T-cell (primary cell): Measurements from ENCODE around the gene SYT14. TPM values are rescaled to one million over a fixed set of nuclear protein-coding genes. Genes with fewer than 3 reads are reported as not detected.
"Not testable (repeated sequence)": the region's sequence is repeated elsewhere in the genome, so short reads cannot be mapped to it uniquely, and the experiment has no call there.

Experiments used
- ATAC-seq, 4 experiments: fragments of 200-7000 bp in 3 of 4; fragments of 150-1000 bp in 1 of 4; cut with Tn5 transposase; replicated peaks in 1 of 4; 1 replicate in 3 of 4; 2 replicates in 1 of 4; pipeline ENCODE4 v1.10.0; 2021; ENCODE audit warnings: moderate library complexity in 3 of 4, mild to moderate bottlenecking in 2 of 4, moderate number of reproducible peaks in 1 of 4
- CTCF ChIA-PET, 2 donors: fragments of 300-600 bp; sonication (Branson Sonifier 250); formaldehyde crosslinking; loops; one replicate each; lab custom pipeline; 2022; ENCODE audit warnings: antibody characterized with exemption in 2 of 2; lab: Charles Lee
- POLR2A ChIA-PET, 2 donors: fragments of 300-600 bp; sonication (Branson Sonifier 250); formaldehyde crosslinking; loops; one replicate each; lab custom pipeline; 2022; ENCODE audit warnings: antibody characterized with exemption in 2 of 2; lab: Charles Lee
- DNase-seq, 35 experiments: peaks; one replicate each; pipeline versions ENCODE4 v3.0.0 to v3.0.0-alpha.2; 2013 to 2023
- H3K27ac ChIP-seq: one replicate; pipeline ENCODE4 v1.5.1; 2013; ENCODE audit warnings: low read length
- H3K27me3 ChIP-seq, 2 experiments: replicated peaks in 1 of 2; 1 replicate in 1 of 2; 2 replicates in 1 of 2; pipeline versions ENCODE4 v1.6.1 to v1.7.0; 2013; ENCODE audit warnings: low read length in 1 of 2, mixed read lengths in 1 of 2; ENCODE audit not compliant: control insufficient read depth in 2 of 2, insufficient read depth in 2 of 2; ENCODE audit errors: extremely low read depth in 1 of 2
- H3K36me3 ChIP-seq, 2 donors: 1 replicate in 1 of 2; 2 replicates in 1 of 2; pipeline versions ENCODE4 v1.6.1 to v1.7.0; 2013; ENCODE audit warnings: low read length in 1 of 2; ENCODE audit not compliant: control insufficient read depth in 2 of 2, insufficient read depth in 1 of 2; ENCODE audit errors: extremely low read depth in 1 of 2
- H3K4me1 ChIP-seq, 2 experiments: 1 replicate in 1 of 2; 2 replicates in 1 of 2; pipeline versions ENCODE4 v1.6.1 to v1.7.0; 2013; ENCODE audit warnings: low read length in 2 of 2, mixed read lengths in 1 of 2; ENCODE audit not compliant: insufficient read depth in 2 of 2, control insufficient read depth in 1 of 2; ENCODE audit errors: extremely low read depth in 1 of 2
- H3K4me3 ChIP-seq, 2 donors: 1 replicate in 1 of 2; 2 replicates in 1 of 2; pipeline versions ENCODE4 v1.5.1 to v1.7.0; 2013; ENCODE audit warnings: mild to moderate bottlenecking in 2 of 2, low read length in 1 of 2, moderate library complexity in 1 of 2; ENCODE audit not compliant: control insufficient read depth in 1 of 2; ENCODE audit errors: extremely low read depth in 1 of 2
- H3K9me3 ChIP-seq: 2 replicates; pipeline ENCODE4 v1.7.0; 2013
- H3K27ac Mint-ChIP-seq, 2 donors: one replicate each; pipeline ENCODE4 v1.8.0; 2020 to 2021; ENCODE audit warnings: mild to moderate bottlenecking in 2 of 2, mixed read lengths in 2 of 2
- H3K27me3 Mint-ChIP-seq, 2 donors: one replicate each; pipeline ENCODE4 v1.8.0; 2021 to 2022; ENCODE audit warnings: mixed read lengths in 2 of 2
- H3K36me3 Mint-ChIP-seq: one replicate; pipeline ENCODE4 v1.8.0; 2021; ENCODE audit warnings: mixed read lengths
- H3K4me1 Mint-ChIP-seq, 3 donors: one replicate each; pipeline ENCODE4 v1.8.0; 2020 to 2022; ENCODE audit warnings: mixed read lengths in 3 of 3, mild to moderate bottlenecking in 1 of 3
- H3K4me3 Mint-ChIP-seq, 3 donors: one replicate each; pipeline ENCODE4 v1.8.0; 2020 to 2022; ENCODE audit warnings: mild to moderate bottlenecking in 3 of 3, mixed read lengths in 3 of 3, moderate library complexity in 3 of 3
- H3K9me3 Mint-ChIP-seq, 3 donors: one replicate each; pipeline ENCODE4 v1.8.0; 2020 to 2022; ENCODE audit warnings: mixed read lengths in 3 of 3
- WGBS: methylation state at CpG from one replicate; pipeline ENCODE4 v1.1.5; 2013; ENCODE audit warnings: missing lambda C conversion rate; ENCODE audit not compliant: insufficient coverage; 5-methylcytosine and 5-hydroxymethylcytosine counted together
- total RNA-seq, 35 experiments: library from RNA in 6 of 35; stranded (reverse) in 6 of 35; fragments of 120-200 nt in 1 of 35; gene quantifications; one replicate each; pipeline versions ENCODE4 v1.2.1 to v1.2.4 and lab custom pipeline; 2013 to 2026

The SYT14 gene
- total RNA-seq, 5 donors from 2014 or later (not counting 1 experiment from before 2014, with no cell fraction given), result not detected

- H3K4me1 Mint-ChIP-seq, result peaks cover 8 to 12% (median 11%) of the 10 kb centered on the region in 3 donors
Measured at GRCh38 chr1:209896346-209896745, 41.7 kb upstream of the SYT14 start.

DNA sequence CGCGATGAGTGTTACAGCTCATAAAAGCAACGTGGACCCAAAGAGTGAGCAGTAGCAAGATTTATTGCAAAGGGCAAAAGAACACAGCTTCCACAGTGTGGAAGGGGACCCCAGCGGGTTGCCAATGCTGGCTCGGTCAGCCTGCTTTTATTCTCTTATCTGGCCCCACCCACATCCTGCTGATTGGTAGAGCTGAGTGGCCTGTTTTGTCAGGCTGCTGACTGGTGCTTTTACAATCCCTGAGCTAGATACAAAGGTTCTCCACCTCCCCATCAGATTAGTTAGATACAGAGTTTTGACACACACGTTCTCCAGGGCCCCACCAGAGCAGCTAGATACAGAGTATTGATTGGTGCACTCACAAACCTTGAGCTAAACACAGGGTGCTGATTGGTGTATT, 39.7 kb upstream of the SYT14 start:
- DNase-seq, H3K27ac Mint-ChIP-seq, H3K4me3 Mint-ChIP-seq, H3K9me3 ChIP-seq, H3K36me3 ChIP-seq, H3K27ac ChIP-seq, CTCF ChIA-PET, ATAC-seq, POLR2A ChIA-PET, H3K9me3 Mint-ChIP-seq, H3K4me1 ChIP-seq, H3K27me3 ChIP-seq, H3K36me3 Mint-ChIP-seq, H3K4me3 ChIP-seq: not testable (repeated sequence)
- H3K27me3 Mint-ChIP-seq, result peaks cover 21 to 24% of the 10 kb centered on the region in 2 donors
- peaks cover 8 to 12% (median 11%) of the 10 kb centered on the region in 3 donors for H3K4me1 Mint-ChIP-seq
- 60% methylated on average over 2 of the region's 6 CpGs for WGBS

More at GRCh38 chr1:209896346-209896745, 41.7 kb upstream of the SYT14 start:
- Mint-ChIP-seq H3K9me3 (no peaks in the 10 kb centered on the region), H3K4me3 (no peak overlapping the region), H3K27me3 (peaks cover 21 to 24% of the 10 kb centered on the region in 2 donors), H3K27ac (peak overlapping the region in 1 of 2 donors; percentile 43), H3K36me3 (no peaks in the 10 kb centered on the region)
- DNase-seq, result no peak
- Histone ChIP-seq H3K27me3 (peaks cover 0 to 5% of the 10 kb centered on the region in 2 experiments), H3K4me3 (no peak overlapping the region), H3K27ac (no peak overlapping the region), H3K9me3 (no peaks in the 10 kb centered on the region), H3K36me3 (no peaks in the 10 kb centered on the region), H3K4me1 (peaks cover 0 to 9% of the 10 kb centered on the region in 2 experiments)
- CTCF ChIA-PET, result no interaction called here
- ATAC-seq, result no peak
- POLR2A ChIA-PET, result interaction anchor here in 1 of 2 donors (0.6 kb wide), 1 partner anchor 449 kb away, joined by 5 read pairs; no protein-coding TSS in a partner anchor
- WGBS, result no CpG with 5 or more reads among the region's 4 CpGs

GRCh38 chr1:209898851-209899250, 39.2 kb upstream of the SYT14 start:
- H3K9me3 ChIP-seq, H3K36me3 Mint-ChIP-seq, H3K27me3 ChIP-seq, H3K27ac ChIP-seq, POLR2A ChIA-PET, H3K27ac Mint-ChIP-seq, DNase-seq, ATAC-seq, H3K4me3 Mint-ChIP-seq, H3K4me3 ChIP-seq, CTCF ChIA-PET, H3K4me1 ChIP-seq, H3K36me3 ChIP-seq, H3K9me3 Mint-ChIP-seq: not testable (repeated sequence)
- H3K4me1 Mint-ChIP-seq, result peaks cover 8 to 12% (median 11%) of the 10 kb centered on the region in 3 donors
- peaks cover 17 to 22% of the 10 kb centered on the region in 2 donors for H3K27me3 Mint-ChIP-seq
- WGBS, result 89% methylated on average over 13 of the region's 21 CpGs

GRCh38 chr1:209899948-209900347, 38.1 kb upstream of the SYT14 start:
- H3K36me3 Mint-ChIP-seq, result no peaks in the 10 kb centered on the region
- Histone ChIP-seq H3K4me1 (peaks cover 0 to 8% of the 10 kb centered on the region in 2 experiments), H3K4me3 (no peak overlapping the region), H3K27me3 (peaks cover 0 to 5% of the 10 kb centered on the region in 2 experiments), H3K36me3 (no peaks in the 10 kb centered on the region), H3K27ac (no peak overlapping the region), H3K9me3 (no peaks in the 10 kb centered on the region)
- WGBS, result 0% methylated on average over 1 of the region's 3 CpGs
- ChIA-PET POLR2A (no interaction called here), CTCF (no interaction called here)
- H3K9me3 Mint-ChIP-seq, result no peaks in the 10 kb centered on the region
- H3K4me1 Mint-ChIP-seq, result peaks cover 8 to 12% (median 11%) of the 10 kb centered on the region in 3 donors
- peaks cover 16 to 17% of the 10 kb centered on the region in 2 donors for H3K27me3 Mint-ChIP-seq
- no peak overlapping the region for H3K4me3 Mint-ChIP-seq
- ATAC-seq (no peak), DNase-seq (peak in 1 of 35 experiments; percentile 2)
- H3K27ac Mint-ChIP-seq, result no peak overlapping the region

GRCh38 chr1:209900734-209901133, 37.3 kb upstream of the SYT14 start:
- no peak for ATAC-seq
- H3K27ac Mint-ChIP-seq, result no peak overlapping the region
- H3K36me3 Mint-ChIP-seq, result no peaks in the 10 kb centered on the region
- no peak overlapping the region for H3K4me3 ChIP-seq
- no peak overlapping the region for H3K4me3 Mint-ChIP-seq
- H3K9me3 Mint-ChIP-seq, result no peaks in the 10 kb centered on the region
- DNase-seq, result no peak
- H3K9me3 ChIP-seq, result no peaks in the 10 kb centered on the region
- no peak overlapping the region for H3K27ac ChIP-seq
- H3K4me1 Mint-ChIP-seq, result peaks cover 4 to 7% (median 6%) of the 10 kb centered on the region in 3 donors
- no CpG with 5 or more reads among the region's 1 CpG for WGBS
- no peaks in the 10 kb centered on the region for H3K36me3 ChIP-seq
- ChIA-PET POLR2A (no interaction called here), CTCF (interaction anchor here in 1 of 2 donors (0.5 kb wide), 1 partner anchor 12 kb away, joined by 3 read pairs; no protein-coding TSS in a partner anchor)
- H3K27me3 Mint-ChIP-seq, result peaks cover 14 to 17% of the 10 kb centered on the region in 2 donors
- H3K4me1 ChIP-seq, result peaks cover 0 to 4% of the 10 kb centered on the region in 2 experiments
- H3K27me3 ChIP-seq, result peaks cover 0 to 5% of the 10 kb centered on the region in 2 experiments

DNA sequence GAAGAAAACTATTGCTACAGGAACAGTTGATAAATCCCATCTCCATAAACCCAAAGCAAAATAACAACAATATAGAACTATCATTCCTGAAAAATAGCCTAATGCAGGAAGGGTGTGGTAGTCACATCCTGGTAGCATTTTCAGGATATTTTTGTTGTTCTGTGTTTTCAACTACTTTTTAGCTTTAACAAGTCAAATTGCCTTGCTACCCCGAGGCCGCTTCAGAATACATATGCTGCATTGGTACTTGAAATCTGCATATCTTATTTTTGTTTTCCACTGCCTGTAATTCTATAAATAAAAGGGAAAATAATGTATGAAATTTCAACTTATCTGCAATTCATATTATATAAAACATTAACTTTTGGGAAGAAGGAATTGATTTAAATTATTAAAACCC, 36.8 kb upstream of the SYT14 start:
- DNase-seq (no peak), ATAC-seq (no peak)
- no CpG with 5 or more reads among the region's 2 CpGs for WGBS
- no peaks in the 10 kb centered on the region for H3K9me3 ChIP-seq
- H3K4me3 Mint-ChIP-seq, result no peak overlapping the region
- peaks cover 0 to 2% (median 1%) of the 10 kb centered on the region in 3 donors for H3K4me1 Mint-ChIP-seq
- H3K9me3 Mint-ChIP-seq, result no peaks in the 10 kb centered on the region
- H3K4me3 ChIP-seq, result no peak overlapping the region
- peaks cover 0 to 3% of the 10 kb centered on the region in 2 experiments for H3K4me1 ChIP-seq
- no peak overlapping the region for H3K27ac Mint-ChIP-seq
- POLR2A ChIA-PET, result no interaction called here
- CTCF ChIA-PET, result no interaction called here
- H3K27me3 ChIP-seq, result peaks cover 0 to 5% of the 10 kb centered on the region in 2 experiments
- no peak overlapping the region for H3K27ac ChIP-seq
- no peaks in the 10 kb centered on the region for H3K36me3 Mint-ChIP-seq
- peaks cover 10 to 13% of the 10 kb centered on the region in 2 donors for H3K27me3 Mint-ChIP-seq
- no peaks in the 10 kb centered on the region for H3K36me3 ChIP-seq
